Activated CD8-positive, alpha-beta memory T cell treated with anti-CD3 and anti-CD28 coated beads for 48 hours (primary cell): ENCODE measurements around the gene PFDN1.
"Not testable (repeated sequence)": the region's sequence is repeated elsewhere in the genome, so short reads cannot be mapped to it uniquely, and the experiment has no call there.

Experiments
- DNase-seq, 3 experiments: peaks; one replicate each; pipeline ENCODE4 v3.0.0-alpha.2; 2020; ENCODE audit warnings: low read depth in 2 of 3, low spot score in 2 of 3

Gene PFDN1

DNA sequence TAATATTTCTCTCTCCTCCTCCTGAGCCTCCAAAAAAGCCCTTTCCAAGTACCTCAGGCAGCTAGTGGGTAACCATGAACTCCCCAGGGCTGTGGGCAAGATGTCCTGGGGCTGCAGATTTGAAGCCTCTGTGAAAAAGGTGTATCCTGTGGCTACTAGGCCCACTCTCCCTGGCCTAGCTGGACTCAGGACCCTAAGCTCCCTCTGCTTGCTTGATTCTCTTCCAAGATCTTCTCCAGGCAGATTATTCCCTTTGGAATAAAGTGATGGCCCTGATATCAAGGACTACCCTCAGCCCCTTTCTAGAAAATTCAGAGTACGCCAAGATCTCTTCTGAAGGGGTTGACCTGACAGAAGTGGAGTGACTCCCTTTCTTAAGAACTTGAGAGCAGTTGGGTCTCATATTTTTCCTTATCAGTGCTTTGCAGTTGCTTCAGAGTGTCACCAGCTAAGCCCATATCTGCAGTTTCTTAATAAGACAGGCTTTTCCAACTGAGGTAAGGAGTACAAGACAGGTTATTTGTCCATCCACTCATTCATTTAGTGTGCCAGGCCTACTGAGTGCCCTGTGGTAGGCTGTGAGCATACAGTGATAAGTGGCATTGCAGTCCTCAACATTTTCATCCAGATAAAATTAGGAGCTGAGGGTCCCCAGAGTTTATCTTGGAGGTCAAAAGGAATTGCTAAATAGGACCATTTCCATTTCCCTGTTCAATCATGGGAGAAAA lies 85.4 kb downstream of the PFDN1 start:
- no peak for DNase-seq

DNA sequence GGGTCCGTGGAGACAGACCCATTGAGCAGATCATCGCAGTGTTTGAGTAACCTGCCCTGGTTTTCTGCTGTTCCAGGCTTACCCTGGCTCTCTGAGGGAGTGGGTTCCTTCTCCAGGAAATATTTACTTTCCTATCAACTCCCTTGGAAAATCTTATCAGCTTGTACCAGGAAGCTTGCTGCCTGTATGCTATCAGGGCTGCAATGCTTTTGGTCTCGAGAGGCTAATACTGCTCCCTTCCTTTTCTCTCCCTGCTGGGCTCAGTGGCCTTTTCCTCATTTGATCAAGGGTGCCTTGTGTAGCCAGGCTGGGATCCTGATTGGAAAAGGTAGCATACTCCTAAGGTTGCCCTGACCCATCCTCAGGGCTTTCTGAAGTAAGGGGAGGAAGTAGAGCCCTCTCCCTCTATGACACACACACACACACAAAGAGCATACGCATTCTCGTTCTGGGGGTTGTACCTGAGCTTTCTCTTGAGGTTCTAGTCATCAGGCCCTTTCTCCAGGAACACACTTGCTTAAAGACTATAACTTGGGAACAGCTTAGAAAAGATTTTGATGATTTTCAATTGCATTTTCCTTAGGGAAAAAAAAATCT lies 86.3 kb downstream of the PFDN1 start:
- DNase-seq = no peak

DNA sequence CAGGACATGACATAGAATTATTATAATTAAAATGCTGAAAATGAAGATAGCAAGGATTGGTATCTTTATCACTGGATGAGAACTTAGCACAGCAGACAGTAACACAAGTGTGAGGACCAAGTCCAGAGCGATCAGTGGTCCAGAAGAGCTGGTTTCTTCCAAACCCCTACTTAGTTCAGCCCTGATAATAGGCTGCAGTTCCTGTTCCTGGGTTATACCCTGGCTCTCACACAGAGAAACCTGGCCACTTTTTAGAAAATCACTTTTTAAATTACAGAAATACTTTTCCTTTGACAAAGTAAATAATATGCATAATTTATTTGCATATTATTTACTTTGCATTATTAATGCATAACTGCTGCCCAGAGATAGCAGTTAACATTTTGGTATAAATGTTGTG lies 87.6 kb downstream of the PFDN1 start:
- DNase-seq = no peak

- DNase-seq = no peak
Observed at GRCh38 chr5:140214831-140215230, 88.1 kb downstream of the PFDN1 start.

GRCh38 chr5:140213370-140213983 lies 89.4 kb downstream of the PFDN1 start:
- DNase-seq = no peak

DNA sequence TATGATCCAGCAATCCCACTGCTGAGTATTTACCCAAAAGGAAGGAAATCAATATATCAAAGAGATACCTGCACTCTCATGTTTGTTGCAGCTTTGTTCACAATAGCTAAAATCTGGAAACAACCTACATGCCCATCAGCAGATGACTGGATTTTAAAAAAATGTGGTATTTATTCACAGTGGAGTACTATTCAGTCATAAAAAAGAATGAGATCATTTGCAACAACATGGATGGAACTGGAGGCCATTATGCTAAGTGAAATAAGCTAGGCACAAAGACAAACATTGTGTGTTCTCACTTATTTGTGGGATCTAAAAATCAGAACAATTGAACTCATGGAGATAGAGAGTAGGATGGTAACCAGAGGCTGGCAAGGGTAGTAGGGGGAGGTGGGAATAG lies 94.8 kb downstream of the PFDN1 start:
- no peak for DNase-seq

DNA sequence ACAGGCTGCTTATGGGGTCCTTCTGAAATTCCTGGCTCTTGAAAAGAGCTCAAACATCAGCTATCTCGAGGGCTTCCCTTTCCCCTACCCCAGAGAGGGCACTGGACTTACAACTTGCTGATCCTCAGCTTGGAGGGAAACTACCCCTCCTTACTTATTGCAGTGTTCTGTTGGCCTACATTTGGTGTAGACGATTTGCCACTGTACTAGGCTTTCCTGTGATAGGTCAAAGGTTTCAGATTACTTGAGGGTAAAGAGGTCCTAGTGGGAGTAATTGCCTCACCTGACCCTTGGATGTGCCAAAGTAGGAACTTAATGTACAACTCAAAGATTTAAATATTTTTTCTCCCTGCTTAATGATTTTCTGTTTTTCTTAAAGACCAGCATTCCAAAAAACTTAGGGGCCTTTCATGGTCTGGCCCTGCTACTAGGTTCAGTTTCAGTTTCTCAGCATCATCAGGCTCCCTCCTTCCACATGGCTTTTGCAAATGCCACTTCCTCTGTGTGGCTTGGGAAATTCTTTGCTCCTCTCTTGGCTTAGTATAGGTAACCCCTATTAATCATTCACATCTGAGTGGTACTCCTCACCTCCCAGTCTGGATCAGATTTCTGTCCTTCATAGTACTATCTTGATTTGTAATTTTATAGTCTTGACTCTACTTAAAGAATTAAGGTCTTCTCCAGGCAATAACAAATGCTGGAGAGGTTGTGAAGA lies 95.5 kb downstream of the PFDN1 start:
- no peak for DNase-seq

DNA sequence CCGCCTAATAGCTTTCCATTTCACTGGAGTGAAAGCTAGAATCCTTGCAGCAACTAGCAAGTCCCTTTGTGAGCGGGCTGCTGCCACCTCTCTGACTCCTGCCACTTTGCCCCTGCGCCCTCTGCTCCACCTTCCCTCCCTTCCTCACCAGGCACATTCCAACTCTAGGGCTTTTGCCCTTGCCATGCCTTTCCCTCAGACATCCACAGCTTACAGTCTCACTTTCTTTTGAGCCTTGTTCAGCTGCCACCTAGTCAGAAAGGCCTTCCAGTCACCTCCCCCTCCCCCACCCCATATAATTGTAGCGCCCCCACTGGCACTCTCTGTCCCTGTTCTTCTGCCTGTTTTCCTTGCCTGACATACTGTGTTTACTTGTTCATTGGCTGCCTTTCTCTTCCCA lies 96.9 kb downstream of the PFDN1 start:
- DNase-seq = no peak

GRCh38 chr5:140205216-140205615 lies 97.7 kb downstream of the PFDN1 start:
- no peak for DNase-seq

DNA sequence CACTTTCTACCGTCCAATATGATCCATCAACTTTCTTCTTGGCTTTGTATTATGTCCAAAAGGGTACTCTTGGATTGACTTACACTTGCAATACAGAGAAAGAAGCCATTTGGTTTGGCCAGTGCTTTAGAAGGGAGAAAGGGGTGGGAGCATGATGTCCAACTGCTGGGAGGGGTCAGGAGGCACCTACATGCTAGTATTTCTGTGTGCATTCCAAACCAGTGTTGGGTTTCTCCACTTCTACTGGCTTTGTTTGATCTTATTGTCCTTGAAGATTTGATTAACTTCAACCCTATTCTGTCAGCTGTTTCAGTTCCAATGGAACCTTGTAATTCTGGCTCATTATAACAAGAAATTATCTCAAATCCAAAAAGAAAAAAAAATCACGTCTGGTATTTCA lies 100.3 kb downstream of the PFDN1 start:
- DNase-seq = no peak

DNA sequence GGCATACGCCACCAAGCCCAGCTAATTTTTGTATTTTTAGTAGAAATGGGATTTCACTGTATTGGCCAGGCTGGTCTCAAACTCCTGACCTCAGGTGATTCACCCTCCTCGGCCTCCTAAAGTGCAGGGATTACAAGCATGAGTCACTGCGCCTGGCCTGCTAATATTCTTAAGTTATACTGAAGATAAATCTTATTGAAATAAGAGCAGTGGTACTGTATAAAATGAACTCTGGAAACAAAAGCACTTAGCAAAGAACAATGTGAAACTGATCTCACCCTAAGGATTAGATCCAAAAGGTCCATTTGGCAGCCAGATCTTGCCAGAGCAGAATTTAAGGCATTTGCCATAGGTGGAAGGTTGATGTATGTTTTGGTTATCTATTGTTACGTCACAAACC lies 100.8 kb downstream of the PFDN1 start:
- DNase-seq = no peak

DNA sequence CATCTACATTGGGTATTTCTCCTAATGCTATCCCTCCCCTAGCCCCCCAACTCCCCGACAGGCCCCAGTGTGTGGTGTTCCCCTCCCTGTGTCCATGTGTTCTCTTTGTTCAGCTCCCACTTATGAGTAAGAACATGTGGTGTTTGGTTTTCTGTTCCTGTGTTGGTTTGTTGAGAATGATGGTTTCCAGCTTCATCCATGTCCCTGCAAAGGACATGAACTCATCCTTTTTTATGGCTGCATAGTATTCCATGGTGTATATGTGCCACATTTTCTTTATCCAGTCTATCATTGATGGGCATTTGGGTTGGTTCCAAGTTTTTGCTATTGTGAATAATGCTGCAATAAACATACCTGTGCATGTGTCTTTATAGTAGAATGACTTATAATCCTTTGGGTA lies 104.0 kb downstream of the PFDN1 start:
- not testable (repeated sequence) for DNase-seq

DNA sequence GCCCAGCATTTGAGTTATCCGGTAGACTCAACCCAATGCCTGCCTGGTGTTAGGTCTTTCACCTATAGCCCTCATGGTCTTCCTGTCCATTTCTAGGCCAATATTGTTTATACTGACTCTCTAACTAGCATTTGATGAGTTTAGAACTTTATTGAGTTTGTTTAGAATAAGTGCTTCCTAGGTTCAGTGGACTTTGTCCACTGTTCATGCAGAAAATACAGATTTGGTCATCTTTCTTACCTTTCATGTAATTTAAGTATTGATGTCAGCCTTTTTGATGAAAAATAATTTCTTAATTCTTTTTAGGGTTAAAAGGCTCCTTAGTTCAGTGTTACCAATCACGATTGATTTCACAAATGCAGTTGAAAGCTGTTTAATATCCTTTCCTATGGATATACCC lies 105.9 kb downstream of the PFDN1 start:
- DNase-seq = no peak

- no peak for DNase-seq
Observed at GRCh38 chr5:140196115-140196814, 106.6 kb downstream of the PFDN1 start.
